ENCODE results near the gene DGKA. TPM values are rescaled to one million over a fixed set of nuclear protein-coding genes. Genes with fewer than 3 reads are reported as not detected.
A peak's percentile ranks its signal among the peaks of the same experiment; 100 is the strongest.

DGKA gene
- total and polyA plus RNA-seq, 2 of the 13 experiments (the other 11 are each of a cell fraction or from before 2014, with no cell fraction given): 2.4 to 5.4 TPM

- no peak for TF ChIP-seq ZNF841 (CRISPR knock-in tag; IDR thresholded peaks at IDR 0.05; ENCODE audit: borderline replicate concordance)
- TF ChIP-seq ZNF431 (CRISPR knock-in tag; IDR thresholded peaks at IDR 0.05; ENCODE audit: borderline replicate concordance, low read depth): no peak
- no peak for TF ChIP-seq NR3C1 (CRISPR knock-in tag; IDR thresholded peaks at IDR 0.05)
- TF ChIP-seq CBX1 (IDR thresholded peaks at IDR 0.05; ENCODE audit: low read depth): no peak
Observed at GRCh38 chr12:55908726-55909512, 22.0 kb upstream of the DGKA start (continued).

- ATAC-seq: no peak
- BruUV-seq (replicated peaks): no TSS peak
- FAIRE-seq: no peak
- in situ Hi-C loops (cut with HindIII; ENCODE audit: extremely low pct_ligation_motif_present, low pct_unique_long_range_greater_than_20kb): no loop called here
- no peaks in the 10 kb centered on the region; the same call in 1 of the 2 replicates for H4K20me1 ChIP-seq (ENCODE audit: insufficient read depth, low read length)
- no peak overlapping the region for H2AFZ ChIP-seq (ENCODE audit: low read length)
- H3K9me3 ChIP-seq (ENCODE audit: low read length): no peaks in the 10 kb centered on the region
- peak overlapping the region; percentile 61 for H3K4me2 ChIP-seq (ENCODE audit: low read depth, low read length)
- peaks cover 40% of the 10 kb centered on the region for H3K4me1 ChIP-seq (ENCODE audit: insufficient read depth, low read length)
- H3K27ac ChIP-seq (ENCODE audit: extremely low read length, insufficient read depth, low read length): peak overlapping the region; percentile 75
- WGBS (ENCODE audit: low lambda C conversion rate): 26% methylated on average over 2 of the region's 2 CpGs
- H3K27me3 ChIP-seq (ENCODE audit: control insufficient read depth in 1 of 2, insufficient read depth in 2 of 2, low read length in 2 of 2): no peaks in the 10 kb centered on the region
- H3K4me3 ChIP-seq (replicated peaks in 1 of 3; ENCODE audit: insufficient read depth in 1 of 3, low read depth in 2 of 3, low read length in 3 of 3): peak overlapping the region in 2 of 3 experiments; percentile 4; a peak in 1 of 6 replicates
- intact Hi-C loops (cut with micrococcal nuclease; ENCODE audit: unreplicated experiment): no loop called here
- no peak for DNase-seq (ENCODE audit: low spot score)
- CTCF ChIA-PET (ENCODE audit: low intra/inter-chr PET ratio, low total read pairs): no interaction called here
- H3K79me2 ChIP-seq (ENCODE audit: insufficient read depth, low read length): peaks cover 18% of the 10 kb centered on the region
- TF ChIP-seq, protein P1, sequence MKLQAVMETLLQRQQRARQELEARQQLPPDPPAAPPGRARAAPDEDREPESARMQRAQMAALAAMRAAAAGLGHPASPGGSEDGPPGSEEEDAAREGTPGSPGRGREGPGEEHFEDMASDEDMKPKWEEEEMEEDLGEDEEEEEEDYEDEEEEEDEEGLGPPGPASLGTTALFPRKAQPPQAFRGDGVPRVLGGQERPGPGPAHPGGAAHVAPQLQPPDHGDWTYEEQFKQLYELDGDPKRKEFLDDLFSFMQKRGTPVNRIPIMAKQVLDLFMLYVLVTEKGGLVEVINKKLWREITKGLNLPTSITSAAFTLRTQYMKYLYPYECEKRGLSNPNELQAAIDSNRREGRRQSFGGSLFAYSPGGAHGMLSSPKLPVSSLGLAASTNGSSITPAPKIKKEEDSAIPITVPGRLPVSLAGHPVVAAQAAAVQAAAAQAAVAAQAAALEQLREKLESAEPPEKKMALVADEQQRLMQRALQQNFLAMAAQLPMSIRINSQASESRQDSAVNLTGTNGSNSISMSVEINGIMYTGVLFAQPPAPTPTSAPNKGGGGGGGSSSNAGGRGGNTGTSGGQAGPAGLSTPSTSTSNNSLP (IDR thresholded peaks at IDR 0.05; ENCODE audit: low read depth, low read length): peak; percentile 2; the same call in 1 of the 2 replicates
- no peak for TF ChIP-seq U2AF2 (IDR thresholded peaks at IDR 0.05; ENCODE audit: low read depth, low read length)
- peak overlapping the region; percentile 29 for H3K9ac ChIP-seq (ENCODE audit: insufficient read depth, low read depth, low read length)
- peaks cover 0 to 16% of the 10 kb centered on the region in 2 experiments; a peak in 2 of 5 replicates for H3K36me3 ChIP-seq (replicated peaks in 1 of 2; ENCODE audit: control insufficient read depth in 1 of 2, insufficient read depth in 2 of 2, low read length in 2 of 2)
- POLR2A ChIA-PET: interaction anchor here (0.5 to 1.2 kb wide), 4 partner anchors 21 to 80 kb away, joined by 3 read pairs; partner anchors contain the start of genes DNAJC14 and RAB5B
Observed at GRCh38 chr12:55909513-55909884, 21.5 kb upstream of the DGKA start.
